Left lobe of liver (tissue), 2 donors: Measurements from ENCODE around the gene LITAF. TPM values are rescaled to one million over a fixed set of nuclear protein-coding genes. Genes with fewer than 3 reads are reported as not detected.
"Not testable (repeated sequence)": the region's sequence is repeated elsewhere in the genome, so short reads cannot be mapped to it uniquely, and the experiment has no call there.

Source experiments
- ATAC-seq: fragments of 200-7000 bp; cut with Tn5 transposase; one replicate; pipeline ENCODE4 v1.9.1; 2020; ENCODE audit warnings: mild to moderate bottlenecking, moderate library complexity
- DNase-seq: peaks from one replicate; pipeline ENCODE4 v3.0.0-alpha.2; 2020; ENCODE audit warnings: low spot score
- total RNA-seq: library from RNA; stranded (reverse); gene quantifications from one replicate; pipeline ENCODE4 v1.2.1, GENCODE V29; 2021
- donor health status: DM: no; HTN: no; CAD: no; lungs with moderate emphysema.
- donor health status: DM: no; HTN: yes; CAD: no.

The LITAF gene
- total RNA-seq, 1 donor from 2014 or later, result 47.0 TPM

DNA sequence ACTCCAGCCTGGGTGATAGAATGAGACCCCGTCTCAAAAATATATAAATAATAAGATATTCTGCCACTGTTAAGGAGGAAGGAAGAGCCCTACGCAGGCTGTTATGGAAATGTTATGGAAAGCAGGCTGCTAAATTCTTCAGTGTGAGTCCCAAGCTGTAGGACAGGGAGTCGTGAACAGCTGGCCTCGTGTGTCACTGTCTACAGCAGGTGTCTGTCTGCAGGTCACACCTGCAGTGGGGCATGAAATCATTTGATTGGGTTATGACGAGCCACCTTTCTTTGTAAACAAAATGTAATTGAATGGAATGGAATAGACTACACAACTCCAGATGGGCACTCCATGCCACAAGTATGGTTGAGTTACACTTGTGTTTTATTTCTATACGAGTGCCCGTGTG, 15.6 kb upstream of the LITAF start:
- DNase-seq (no peak), ATAC-seq (no peak)

- ATAC-seq, result no peak
- no peak for DNase-seq
These were observed 15.2 kb upstream of the LITAF start for GRCh38 chr16:11601911-11602310.

- DNase-seq, result no peak
- ATAC-seq, result no peak
These were observed 14.7 kb upstream of the LITAF start for GRCh38 chr16:11601425-11601824.

DNA sequence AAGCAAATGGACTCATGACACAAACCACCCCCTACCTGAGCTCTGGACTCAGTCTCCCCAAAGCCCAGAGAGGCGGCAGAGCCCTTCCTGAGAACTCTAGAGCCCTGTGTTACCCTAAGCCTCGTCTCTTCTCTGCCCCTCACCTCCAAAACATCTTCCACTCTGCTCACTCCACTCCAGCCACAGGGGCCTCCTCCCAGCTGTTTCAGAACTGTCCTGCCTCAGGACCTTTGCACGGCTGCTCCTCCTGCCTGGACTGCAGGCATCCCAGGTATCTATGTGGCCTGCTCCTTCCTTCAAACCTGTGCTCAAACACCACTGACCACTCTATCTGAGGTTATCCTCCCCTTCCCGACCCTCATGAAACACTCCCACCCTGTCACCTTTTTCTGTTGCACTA, 12.9 kb upstream of the LITAF start:
- DNase-seq (no peak), ATAC-seq (no peak)

- ATAC-seq (no peak), DNase-seq (no peak)
These were observed 10.7 kb upstream of the LITAF start for GRCh38 chr16:11597235-11598095.

GRCh38 chr16:11596572-11597226, 10.0 kb upstream of the LITAF start:
- ATAC-seq, result no peak
- DNase-seq, result no peak

- ATAC-seq (no peak), DNase-seq (no peak)
These were observed 6.9 kb upstream of the LITAF start for GRCh38 chr16:11593581-11593980.

- ATAC-seq, DNase-seq: not testable (repeated sequence)
These were observed 6.4 kb upstream of the LITAF start for GRCh38 chr16:11593076-11593475.

DNA sequence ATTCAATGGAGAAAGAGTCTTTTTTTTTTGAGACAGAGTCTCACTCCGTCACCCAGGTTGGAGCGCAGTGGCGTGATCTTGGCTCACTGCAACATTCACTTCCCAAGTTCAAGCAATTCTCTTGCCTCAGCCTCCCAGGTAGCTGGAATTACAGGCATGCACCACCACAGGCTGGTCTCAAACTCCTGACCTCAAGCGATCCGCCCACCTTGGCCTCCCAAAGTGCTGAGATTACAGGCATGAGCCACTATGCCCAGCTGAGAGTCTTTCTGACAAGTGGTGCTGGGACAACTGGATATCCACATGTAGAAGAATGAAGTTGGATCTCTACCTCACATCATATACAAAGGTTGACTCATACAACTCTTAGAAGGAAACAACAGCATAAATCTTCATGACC, 4.9 kb upstream of the LITAF start:
- ATAC-seq, DNase-seq: not testable (repeated sequence)

- ATAC-seq (no peak), DNase-seq (no peak)
These were observed 2.5 kb upstream of the LITAF start for GRCh38 chr16:11589198-11589550.

DNA sequence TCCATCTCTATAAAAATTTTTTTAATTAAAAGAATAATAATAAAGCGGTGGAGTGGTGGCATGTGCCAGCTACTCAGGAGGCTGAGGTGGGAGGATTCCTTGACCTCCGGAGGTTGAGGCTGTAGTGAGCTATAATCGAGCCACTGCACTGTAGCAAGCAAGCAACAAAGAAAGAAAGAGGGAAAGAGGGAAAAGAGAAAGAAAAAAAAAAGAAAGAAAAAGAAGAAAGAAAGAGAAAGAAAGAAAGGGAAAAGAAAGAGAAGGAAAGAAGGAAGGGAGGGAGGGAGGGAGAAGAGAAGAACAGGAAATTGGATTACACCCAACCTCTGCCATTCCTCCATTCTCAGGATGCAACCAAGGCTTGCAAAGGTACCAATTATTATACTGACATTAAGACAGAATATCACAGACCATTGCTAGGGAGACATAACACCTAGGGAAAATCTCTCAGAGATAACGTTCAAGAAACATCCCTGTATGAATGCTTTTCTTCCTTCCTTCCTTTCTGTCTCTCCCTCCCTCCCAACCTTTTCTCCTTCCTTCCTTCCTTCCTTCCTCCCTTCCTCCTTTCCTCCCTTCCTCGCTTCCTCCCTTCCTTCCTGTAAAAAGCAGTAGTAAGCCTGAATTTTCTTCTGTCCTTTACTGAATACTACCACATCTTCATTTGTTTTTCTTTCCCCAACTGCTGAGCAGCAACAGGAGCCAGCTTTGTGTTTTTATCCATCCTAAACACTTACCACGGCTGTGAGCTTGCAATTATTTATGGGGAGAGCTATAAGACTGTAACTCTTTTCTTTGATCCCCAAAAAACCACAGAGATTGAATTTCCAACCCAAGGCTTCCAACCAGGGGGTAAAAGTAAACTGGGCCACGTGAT, 1.8 kb upstream of the LITAF start:
- DNase-seq (no peak), ATAC-seq (no peak)

DNA sequence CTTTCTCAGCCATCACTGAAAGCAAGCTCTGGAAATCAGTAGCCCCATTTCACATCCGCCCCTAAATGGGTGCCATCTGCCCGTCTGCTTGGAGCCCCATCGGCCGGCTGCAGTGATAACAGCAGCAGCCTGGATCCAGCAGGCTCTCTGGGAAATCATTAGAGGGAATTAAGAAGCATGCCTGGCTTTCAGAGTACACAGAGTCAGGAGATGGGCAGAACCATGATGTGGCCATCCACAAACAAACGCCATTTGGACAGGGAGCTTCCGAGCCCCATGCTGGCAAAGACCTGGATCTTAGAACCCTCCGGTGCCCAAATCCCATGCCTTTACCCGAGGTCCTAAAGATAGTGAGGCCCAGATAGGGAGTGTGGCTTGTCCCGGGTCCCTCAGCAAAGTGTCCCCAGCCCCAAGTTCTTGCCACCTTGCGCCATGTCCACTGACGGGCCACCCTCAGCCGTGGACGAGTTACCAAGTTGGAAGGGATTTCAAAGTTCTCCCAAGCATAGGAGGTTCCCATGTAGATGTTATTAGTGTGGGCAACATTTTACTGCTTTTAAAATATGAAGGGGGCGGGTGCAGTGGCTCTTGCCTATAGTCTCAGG, 1.0 kb upstream of the LITAF start:
- DNase-seq (no peak), ATAC-seq (no peak)

DNA sequence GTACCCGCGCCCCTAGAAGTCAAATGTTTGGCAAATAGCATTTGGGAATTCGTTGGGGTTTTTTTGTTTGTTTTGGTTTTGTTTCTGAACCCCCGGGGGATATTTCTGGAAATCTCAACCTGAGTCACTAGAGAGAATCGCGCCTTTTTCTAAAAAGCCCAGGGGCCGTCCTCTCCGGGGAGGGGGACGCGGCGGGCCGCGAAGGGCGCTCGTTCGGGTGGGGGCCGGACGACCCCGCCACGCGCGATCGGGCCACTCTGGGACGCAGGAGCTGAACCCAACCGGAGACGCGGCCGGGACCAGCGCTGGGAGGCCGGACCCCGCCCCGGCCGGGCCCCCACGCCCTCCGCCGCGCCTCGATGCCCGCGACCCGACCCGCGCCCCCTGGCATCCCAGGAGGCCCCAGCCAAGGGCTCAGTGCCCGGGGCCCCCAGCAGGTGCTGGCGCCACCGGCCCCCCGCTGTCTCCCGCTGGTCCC, 302 bp downstream of the LITAF start:
- ATAC-seq, result peak; percentile 32
- DNase-seq, result no peak

GRCh38 chr16:11585460-11586377, 1.0 kb downstream of the LITAF start:
- ATAC-seq (peak; percentile 50), DNase-seq (no peak)

DNA sequence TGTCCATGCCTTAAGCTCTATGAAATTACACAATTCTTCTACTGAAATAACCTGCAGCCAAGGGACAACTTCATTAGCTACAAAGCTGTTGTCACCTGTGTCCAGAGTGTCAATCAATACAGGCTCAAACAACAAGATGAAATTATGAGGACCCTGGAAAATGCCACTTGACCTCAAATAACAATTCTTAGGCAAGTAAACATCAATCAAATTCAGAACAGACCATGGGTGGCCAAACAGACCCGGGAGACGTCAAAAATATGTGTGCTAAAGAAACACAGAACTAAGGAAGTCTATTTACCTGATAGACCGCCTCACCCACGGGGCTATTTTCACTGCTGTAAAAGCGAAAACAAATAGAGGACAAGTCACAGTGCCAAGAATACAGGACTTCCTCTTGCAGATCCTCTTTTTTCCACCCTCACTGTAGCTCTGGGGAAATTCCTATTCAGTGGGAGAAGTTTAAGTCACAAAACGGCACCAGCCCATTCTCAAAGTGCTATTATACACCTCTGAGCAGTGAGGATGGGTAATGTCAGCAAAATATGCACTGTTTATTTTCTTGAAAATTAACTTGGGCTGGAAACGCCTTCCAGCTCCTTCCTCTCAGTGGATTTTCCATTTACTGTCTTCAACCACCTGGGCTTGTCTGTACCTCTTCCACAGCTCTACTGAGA, 2.7 kb downstream of the LITAF start:
- DNase-seq, result no peak
- ATAC-seq, result peak; percentile 54

DNA sequence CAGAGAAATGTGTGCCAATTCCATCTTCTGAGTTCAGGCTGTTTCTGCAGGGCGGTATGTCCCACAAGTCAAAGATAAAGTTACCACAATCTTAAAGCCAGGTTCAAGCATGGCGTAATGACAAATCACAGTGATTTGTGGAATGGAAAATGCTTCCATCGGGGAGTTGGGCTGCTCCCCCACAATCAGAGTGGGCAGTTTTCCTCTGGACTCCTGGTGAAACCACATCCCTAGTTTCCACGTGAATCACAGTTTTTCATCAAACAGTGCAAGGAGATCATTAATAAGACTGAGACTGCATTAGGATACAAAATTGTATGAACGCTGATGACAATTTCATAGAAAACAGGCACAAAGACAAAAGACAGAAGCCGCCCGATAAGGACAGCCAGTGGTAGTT, 3.6 kb downstream of the LITAF start:
- ATAC-seq, result no peak
- DNase-seq, result no peak

DNA sequence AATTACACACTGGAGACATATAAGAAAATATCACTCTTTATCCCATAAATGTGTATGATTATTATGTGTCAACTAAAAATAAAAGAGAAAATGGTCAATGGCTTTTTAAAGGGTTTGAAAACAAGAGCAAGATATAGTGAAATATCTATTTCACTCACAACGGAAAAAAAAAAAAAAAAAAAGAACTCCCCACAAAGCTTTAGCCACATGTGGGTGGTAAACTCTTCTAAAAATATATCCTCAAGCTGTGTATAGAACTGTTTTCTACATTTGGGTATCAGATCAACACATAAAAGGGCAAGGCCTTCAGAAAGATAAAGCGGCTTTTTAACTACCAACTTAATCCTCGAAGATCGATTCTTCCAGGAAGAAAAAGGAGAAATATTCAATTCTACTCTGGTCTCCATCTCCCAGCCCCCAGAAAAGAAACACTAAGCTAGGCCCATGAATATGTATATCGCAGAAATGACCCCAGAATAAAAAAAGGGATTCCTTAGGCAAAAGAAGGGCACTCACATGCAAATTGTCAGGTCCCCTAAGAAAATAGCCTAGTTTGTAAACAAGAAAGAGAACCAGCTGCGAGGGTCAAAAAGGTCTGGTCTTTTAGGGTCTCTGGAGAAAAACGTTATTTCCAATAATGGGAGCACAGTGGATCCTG, 4.4 kb downstream of the LITAF start:
- no peak for ATAC-seq
- no peak for DNase-seq

- DNase-seq (no peak), ATAC-seq (no peak)
These were observed 5.0 kb downstream of the LITAF start for GRCh38 chr16:11581678-11582077.
